ENCODE results near the gene PLA2G2D.

The PLA2G2D gene

DNA sequence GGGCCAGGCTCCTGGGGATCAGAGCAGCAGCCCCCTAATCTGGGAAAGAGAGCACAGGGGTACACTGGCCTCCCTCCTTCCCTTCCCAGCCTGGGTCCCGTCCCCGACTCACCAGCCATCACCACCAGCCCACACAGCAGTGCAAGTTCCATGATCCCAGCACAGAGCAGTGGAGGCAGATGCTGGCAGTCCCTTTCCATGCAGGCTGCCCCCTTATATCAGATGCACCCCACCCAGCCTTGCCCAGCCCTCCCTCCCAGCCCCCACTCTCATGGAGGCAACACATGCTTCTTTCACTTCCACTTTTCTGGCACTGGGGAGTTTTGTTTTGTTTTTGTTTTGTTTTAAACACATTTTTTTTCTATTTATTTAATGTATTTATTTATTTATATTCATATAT is at the start of gene PLA2G2D:
Gene PLA2G2D (minus strand): TSS at position 190 of the 400 bp plus-strand sequence. CDS start 38 bp downstream, at position 152.
- no peak for DNase-seq (ENCODE audit: low spot score)

DNA sequence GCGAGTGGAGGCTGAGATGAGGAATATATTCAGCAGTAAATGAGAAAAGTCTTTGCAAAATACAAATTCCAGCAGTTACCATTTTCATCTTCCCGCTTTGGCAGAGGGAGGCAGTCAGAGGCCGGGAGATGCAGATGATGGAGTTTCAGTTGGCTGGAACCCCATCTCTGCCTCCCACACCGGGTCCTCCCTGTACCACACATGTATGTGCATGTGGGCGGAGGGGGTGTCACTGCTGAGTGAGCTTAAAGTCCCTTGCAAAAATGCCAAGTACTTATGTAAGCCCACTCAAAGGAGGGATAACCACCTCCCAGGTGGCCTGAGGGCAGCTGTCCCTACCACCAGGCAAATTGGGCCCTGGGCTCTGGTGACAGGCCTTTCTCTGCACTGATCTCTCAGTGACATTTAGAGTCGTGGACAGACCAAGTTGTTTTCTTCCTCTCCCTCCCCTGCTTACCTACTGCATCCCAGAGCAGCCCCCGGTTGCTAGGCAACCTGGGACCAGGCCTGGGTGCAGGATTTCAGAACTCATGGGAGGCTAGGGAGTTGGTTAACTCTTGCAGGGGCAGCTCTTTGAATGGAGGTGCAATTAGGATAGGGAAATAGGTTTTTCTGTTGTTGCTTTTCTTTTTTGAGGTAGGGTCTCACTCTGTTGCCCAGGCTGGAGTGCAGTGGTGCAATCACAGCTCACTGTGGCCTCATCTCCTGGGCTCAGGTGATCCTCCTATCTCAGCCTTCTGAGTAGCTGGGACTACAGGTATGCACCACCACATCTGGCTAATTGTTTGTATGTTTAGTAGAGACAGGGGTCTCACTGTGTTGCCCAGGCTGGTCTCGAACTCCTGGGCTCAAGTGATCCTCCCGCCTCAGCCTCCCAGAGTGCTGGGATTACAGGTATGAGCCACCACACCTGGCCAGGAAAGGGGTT is 49.5 kb upstream of the PLA2G2D start:
- no peak for DNase-seq (ENCODE audit: low spot score)

- no peak for DNase-seq (ENCODE audit: low spot score)
Observed at GRCh38 chr1:20167126-20167525, 47.8 kb upstream of the PLA2G2D start.

DNA sequence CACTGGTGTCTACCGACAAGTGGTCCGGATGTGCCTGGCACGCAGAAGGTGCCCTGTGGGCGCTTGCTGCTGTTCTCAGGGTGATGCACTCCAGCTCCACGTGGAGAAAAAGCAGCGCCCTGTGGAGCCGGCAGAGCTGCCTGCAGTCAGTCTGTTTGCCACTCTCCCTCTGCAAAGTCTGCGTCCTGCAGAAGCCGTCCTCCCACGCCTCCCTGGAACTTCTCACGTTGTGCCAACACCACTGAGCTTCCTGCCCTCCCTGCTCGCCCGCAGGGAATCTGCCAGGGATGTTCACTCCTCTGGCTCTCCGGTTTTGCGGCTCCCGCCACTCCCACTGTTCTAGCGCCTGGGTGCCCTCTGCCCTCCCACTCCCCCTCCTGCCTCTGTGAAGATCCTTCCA is 46.7 kb upstream of the PLA2G2D start:
- DNase-seq (ENCODE audit: low spot score): no peak

- peak; percentile 34 for DNase-seq (ENCODE audit: low spot score)
Observed at GRCh38 chr1:20165522-20165951, 46.2 kb upstream of the PLA2G2D start.

DNA sequence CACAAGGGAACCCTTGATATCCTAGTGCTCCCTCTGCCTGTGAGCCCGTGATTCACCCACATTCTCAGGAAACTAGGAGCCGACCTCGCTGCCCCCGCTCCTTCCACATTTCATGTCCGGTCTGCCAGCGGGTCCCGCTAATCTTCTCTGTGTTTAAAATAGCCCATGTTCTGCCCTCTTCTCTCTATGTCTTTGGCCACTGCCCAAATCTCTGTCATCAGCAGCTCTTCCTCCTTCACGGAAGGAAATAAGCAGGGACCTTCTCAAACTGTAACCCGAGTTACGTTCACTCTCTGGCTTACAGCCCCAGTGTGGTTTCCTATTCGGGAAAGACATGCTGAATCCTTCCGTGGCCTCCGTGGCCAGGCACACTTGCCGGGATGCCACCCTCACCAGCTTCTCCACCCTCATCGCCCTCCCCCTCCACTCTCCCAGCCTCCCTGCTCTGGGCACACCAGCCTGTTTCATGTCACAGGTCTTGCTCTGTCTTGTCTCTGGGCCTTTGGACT is 45.4 kb upstream of the PLA2G2D start:
- DNase-seq (ENCODE audit: low spot score): no peak

GRCh38 chr1:20160034-20160433 is 40.7 kb upstream of the PLA2G2D start:
- DNase-seq (ENCODE audit: low spot score): no peak

DNA sequence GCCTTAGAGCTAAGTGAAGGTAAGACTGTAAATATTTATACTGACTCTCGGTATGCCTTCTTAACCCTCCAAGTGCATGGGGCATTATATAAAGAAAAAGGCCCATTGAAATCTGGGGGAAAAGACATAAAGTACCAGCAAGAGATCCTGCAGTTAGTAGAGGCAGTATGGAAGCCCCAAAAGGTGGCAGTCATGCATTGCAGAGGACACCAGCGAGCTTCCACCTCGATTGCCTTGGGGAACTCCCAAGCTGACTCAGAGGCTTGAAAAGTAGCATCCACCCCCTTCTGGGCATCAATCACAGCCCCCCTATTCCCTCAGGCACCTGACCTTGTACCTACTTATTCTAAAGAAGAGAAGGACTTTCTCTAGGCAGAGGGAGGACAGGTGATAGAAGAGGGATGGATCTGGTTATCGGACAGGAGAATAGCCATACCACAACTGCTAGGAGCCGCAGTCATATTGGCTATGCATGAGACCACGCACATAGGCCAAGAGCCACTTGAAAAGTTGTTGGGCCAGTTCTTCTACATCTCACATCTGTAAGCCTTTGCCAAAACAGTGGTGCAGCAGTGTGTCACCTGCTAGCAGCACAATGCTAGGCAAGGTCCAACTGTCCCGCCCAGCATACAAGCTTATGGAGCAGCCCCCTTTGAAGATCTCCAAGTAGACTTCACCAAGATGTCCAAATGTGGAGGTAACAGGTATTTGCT is 39.2 kb upstream of the PLA2G2D start:
- no peak for DNase-seq (ENCODE audit: low spot score)

- no peak for DNase-seq (ENCODE audit: low spot score)
Observed at GRCh38 chr1:20154301-20154831, 35.0 kb upstream of the PLA2G2D start.

DNA sequence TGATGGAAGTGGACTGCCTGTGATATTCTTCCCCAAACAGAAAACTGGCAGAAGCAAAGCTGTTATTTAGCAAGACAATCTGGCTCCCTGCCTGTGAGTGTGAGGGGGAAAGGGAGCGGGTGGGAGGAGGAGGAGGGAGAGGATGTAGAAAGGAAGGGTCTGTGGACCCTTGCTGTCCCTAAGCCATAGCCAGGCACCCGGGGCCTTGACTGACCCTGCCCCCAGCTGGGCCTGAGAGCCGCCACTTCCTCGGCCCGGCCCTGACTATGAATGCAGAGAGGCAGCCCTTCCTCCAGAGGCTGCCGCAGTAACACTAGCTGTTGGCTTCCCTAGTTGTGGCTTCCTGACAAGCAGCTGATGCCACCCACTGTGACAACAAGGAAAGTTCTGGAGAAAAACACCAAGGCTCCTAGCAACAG is 33.7 kb upstream of the PLA2G2D start:
- DNase-seq (ENCODE audit: low spot score): no peak

GRCh38 chr1:20152599-20152930 is 33.2 kb upstream of the PLA2G2D start:
- no peak for DNase-seq (ENCODE audit: low spot score)

DNA sequence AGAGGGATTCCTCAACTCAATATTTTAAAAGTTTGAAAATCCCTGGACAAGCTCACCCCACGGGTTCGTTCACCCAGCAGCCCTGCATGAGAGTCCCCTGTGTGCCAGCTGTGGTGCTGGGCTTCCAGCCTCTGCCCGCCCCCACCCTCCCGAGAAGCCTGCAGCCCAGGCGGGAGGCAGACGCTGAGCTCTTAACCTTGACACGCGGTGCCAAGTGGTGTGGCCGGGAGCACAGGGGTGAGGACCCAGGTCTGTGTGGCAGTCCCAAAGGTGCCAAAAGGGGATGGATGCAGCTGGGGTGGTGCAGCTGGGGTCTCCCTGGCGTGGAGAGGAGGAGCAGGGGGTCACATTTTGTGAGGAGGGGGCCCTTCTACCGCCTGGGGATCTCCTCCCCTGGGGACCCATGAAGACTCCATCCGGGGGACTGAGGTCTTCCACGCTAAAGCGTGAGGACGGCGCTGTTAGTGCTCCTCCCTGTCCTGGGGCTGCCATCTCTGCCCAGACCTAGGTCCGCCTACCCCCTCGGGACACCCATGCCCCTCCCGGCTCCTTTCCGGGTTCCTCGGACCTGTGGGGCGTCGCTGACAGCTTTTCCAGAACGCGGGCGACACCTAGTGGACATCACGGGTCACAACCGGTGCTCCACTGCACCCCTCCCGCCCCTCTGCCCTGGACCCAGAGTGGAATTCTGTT is 32.7 kb upstream of the PLA2G2D start:
- peak; percentile 75 for DNase-seq (ENCODE audit: low spot score)

- DNase-seq (ENCODE audit: low spot score): no peak
Observed at GRCh38 chr1:20150969-20151368, 31.6 kb upstream of the PLA2G2D start.

DNA sequence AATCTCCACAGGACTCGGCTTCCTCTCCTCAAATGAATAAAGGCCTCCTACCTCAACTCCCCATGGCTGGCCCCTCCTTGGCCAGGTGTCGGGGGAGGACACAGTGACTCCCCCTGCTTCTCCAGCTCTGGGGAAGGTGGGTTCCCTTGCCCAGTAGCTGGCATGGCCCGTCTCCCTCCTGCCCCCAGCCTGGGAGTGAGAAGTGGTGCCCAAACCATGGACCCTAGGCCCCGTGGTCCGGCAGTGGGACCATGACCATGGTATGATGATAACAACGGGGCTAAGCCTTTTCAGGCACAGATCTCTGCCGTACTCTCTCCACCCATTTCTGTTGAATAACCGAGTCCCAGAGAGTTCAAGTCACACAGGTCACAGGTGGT is 31.0 kb upstream of the PLA2G2D start:
- DNase-seq (ENCODE audit: low spot score): no peak

DNA sequence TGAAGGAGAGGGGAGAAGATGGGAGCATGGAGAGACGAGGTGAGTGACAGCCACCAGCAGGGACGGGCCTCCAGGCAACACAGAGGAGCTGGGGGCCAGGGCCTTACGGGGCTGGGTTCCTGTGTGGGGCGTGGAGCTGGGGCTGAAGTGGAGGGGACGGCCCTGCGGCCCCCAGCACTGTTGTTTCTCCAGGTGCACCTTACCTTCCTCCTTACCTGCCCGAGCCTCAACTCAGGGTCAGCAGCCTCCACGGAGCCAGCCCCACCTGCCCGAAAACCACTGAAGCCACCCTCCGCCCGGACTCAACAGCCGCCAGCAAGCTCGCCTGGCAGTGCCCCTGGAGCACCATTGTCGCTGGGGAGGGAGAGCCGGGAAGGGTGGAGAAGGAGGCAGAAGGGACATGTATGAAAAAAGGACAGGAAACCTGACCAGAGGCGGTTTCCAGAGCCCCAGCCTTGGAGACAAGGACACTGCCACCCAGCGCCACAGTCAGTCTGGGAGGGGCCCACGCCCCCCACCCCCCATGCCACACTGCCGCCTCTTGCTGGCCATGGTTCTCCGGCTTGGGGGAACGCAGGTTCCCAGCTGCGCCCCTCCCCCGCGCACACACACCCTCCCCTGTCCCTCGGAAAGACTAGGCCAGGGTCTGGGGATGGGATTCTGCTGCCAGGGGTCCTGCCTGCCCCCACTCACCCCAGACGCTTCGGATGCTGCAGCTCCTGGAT is 30.4 kb upstream of the PLA2G2D start:
- DNase-seq (ENCODE audit: low spot score): no peak

DNA sequence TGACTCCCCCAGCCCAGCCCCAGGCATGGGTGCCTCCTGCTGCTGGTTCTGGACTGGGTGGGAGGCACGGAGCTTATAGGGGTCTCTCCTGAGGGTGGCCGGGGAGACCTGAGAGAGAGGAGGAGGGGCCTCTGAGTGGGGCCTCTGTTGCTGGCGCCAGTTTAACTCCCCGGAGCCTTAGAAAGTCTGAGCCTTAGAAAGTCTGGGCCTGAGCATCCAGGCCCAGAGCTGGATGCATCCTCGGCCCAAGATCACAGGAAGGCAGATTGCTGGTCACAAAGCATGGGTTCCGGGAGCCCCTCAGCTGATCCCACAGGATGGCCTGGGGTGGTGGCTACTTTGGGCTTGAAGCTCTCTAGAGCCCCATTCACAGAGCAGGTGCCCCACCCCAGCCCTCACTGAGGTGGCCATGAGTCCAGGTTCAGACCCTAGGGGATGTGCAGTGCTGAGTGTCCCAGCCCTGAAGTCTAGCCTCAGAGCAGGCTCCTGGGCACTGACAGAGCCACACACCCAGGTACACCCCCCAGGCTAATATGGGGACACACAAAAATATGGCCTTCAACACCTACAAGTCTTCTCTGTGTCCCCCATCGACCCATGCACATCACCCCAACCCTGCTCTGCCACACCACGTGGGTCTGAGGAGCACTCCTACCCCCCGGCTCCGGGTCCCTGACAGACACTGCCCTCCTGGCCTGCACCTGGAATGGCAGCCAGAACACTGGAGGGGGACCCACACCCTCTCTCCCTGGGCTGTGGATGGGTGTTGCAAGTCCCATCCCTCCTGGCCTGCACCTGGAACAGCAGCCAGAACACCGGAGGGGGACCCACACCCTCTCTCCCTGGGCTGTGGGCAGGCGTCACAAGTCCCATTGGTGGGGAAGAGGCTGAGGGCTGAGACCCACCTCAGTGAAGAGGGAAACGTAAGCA is 29.5 kb upstream of the PLA2G2D start:
- no peak for DNase-seq (ENCODE audit: low spot score)

- DNase-seq (ENCODE audit: low spot score): no peak
Observed at GRCh38 chr1:20147846-20148570, 28.7 kb upstream of the PLA2G2D start.

- no peak for DNase-seq (ENCODE audit: low spot score)
Observed at GRCh38 chr1:20143734-20144565, 24.6 kb upstream of the PLA2G2D start.

GRCh38 chr1:20143318-20143717 is 24.0 kb upstream of the PLA2G2D start:
- no peak for DNase-seq (ENCODE audit: low spot score)
